HG02943 (cell line): ENCODE results near the gene RIT2.

Experiments
- ATAC-seq: cut with Tn5 transposase; IDR thresholded peaks from one replicate; pipeline ENCODE4 v1.9.1; 2021; ENCODE audit warnings: mild to moderate bottlenecking, low read depth, moderate library complexity; ENCODE audit not compliant: unreplicated experiment

Gene RIT2

DNA sequence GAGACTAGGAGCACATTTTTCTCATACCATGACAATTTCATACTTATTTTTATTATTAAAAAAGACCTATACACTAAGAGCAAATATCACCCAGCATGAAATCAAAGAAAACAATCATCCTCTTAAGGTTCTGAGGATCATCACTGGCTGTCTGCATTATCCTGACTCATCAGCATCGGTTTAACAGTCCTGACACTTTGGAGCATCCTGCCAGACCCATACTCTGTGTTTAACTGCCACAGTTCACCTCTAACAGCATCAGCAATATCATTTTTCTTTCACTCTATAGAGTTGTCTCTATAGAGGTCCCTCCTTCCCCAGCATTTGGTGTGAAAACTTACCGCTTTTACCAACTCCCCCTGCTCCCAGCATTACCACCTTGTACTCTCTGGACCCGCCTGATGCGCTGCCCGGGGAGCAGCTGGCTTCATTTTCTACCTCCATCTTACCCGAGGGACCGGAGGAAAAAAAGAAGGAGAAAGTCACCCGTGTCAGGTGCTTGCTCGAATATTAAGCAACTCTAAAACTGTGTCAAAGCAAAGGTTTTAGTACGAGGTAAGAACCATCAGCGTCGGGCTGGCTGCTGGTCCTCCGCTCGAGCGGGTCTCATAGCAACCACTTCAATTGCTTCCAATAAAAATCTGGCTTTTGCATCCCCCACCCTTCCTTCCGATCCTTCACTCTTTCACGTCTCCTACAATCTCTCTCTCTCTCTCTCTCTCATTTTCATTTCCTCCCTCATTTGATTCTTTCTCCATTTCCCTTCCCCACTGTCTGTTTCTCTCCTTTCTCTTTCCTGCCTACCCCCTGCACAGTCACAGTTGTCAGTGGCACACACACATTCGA lies at the start of gene RIT2:
Gene RIT2 (minus strand): TSS at position 610 of the 846 bp plus-strand sequence.
- ATAC-seq = no peak

DNA sequence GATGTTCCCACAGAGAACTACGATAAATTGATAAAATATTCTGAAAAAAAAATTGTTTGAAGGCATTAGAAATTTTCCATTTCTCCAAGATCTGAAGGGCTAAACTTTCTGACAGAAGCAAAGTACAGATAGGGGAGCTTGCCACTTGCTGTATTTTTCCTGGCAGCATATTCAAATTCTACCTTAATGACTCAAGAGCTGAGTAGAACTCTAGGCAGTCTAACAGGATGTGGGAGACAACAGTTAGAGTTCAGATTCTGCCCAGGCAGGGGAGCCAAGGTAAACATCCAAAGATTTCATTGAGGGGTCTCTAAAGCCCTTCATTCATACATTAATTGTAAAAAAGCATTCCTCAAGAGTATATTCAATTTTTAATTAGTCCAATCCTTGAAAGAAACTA lies 46.0 kb upstream of the RIT2 start:
- ATAC-seq = no peak

DNA sequence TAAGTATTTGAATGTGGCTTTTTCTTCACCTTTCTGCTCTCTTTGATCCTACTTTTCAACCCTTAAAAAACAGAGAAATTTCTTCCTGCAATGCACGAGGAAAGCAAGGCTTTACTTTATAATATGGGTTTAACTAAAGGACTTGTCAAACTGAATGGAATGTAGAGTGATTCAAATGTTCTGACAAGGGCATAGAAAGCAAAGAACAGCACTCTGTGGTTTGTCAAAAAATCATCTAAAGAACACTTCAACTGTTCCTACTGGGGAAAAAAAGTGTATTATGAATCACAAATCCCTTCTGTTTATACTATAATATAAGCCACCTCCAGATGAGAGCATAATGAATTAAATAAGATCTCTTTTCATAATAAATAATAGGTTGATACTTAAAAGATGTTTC lies 45.0 kb upstream of the RIT2 start:
- ATAC-seq = no peak

DNA sequence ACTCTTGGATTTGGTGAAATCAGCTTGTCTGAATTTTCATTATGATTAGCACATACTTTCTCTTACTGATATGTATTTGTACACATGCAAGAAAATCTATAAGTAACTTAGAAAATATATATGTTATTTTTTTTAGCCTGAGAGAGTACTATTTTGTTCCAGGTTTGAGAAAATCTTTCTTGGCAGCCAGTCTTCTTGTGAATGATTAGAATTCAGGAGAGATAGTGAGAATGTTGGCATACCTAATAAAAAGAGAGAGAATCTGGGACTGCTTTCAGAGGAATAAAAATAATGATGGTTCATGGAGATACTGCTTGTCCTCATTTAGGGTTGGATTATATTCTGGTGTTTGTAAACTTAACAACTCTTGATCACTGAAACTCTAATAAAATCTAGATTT lies 44.4 kb upstream of the RIT2 start:
- ATAC-seq = no peak

DNA sequence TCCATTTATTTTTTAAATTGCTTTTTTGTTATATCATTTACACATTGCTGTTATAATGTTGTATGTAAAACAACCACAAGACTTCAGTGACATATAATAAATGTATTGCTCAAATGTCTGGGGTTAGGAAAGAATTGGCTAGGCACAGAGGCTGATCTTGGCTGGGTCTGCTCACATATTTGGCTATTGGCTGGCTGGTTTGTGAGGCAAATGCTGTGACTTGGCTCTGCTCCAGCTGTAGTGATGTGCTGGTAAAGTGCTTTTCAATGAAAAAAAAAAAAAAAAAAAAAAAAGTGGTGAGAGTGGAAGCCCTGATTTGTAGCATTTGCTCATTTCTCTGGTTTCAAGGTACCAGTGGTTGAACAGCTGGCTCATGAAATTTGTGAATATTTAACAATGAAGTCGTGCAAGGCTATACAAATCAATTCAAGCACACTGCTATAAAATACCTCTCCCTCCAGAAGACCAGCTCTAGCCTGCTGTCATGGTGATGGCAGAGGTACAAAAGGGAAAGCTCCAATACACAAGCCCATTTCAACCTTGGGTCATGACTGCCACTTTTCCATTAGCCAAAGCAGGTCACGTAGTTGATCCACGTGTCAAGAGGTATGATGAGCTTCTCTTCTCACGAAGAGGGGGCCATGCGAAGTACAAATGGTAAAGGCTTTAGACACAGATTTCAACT lies 43.7 kb upstream of the RIT2 start:
- no peak for ATAC-seq

DNA sequence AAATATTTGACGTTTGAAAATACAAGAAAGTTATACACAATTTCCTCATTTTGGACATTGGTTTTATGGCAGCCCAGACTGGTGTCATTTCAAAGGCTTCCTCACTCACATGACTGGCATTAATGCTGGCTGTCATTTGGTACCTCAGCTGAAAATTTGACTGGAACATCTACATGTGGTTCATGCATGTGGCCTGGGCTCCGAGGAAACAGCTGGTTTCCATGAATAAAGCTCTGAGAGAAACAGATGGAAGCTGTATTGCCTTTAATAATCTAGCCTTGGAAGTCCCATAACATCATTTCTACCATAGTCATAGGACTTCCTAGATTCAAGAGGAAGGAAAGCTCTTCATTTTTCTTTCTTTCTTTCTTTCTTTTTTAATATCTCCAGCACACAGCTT lies 42.9 kb upstream of the RIT2 start:
- no peak for ATAC-seq

DNA sequence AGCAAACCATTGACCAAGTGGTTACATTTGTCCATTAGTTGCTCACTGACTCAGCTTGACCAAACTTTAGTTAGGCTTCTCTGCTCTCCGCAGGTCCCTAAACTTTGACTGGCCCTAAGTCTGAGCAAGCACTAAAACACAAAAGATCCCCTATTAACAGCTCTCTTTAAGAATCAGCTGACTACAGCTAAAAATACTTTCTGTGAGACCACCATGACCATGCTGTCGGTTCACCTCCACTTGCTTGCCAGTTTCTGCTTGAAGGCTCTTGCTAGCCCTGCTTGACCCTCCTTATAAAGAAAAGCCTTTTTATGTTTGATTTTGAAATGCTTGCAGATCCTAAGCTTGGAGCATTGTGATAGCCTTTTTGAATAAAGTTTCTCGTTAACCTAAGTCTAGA lies 40.4 kb upstream of the RIT2 start:
- ATAC-seq = no peak

DNA sequence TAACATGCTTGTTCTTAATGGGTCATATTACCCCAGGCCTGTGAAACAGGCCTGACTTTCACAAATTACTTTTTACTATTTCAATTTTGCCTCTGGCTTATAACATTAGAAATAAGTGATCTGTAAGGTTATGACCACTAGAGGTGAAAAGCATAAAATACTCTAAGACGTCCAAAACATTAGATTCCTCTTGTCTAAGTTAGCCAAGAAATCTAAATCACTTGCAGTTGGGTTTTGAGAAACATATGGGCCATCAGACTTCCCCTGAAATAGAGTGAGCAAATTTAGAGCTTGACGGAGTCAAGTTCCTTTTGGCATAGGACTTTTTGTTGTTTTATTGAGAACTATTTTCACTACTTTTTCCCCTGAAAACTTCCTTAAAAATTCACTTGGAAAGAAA lies 32.7 kb upstream of the RIT2 start:
- no peak for ATAC-seq

DNA sequence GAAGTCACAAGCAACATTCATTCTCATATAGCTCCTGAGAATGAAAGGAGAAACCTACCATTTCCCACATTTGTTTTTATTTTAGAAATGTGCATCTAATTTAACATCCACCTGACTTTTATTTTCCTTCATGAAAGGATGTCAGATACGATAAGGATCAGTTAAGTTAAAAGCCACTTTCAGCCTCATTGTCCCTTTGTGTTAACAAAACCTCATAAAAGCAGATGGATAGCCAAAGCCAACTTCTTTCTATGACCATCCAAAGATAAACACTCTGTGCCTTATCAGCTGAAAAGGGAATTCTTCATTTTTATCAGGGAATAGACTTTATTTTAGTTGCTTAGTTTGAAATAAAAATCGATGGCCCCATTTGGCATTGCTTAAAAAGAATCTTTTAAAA lies 25.7 kb upstream of the RIT2 start:
- ATAC-seq = no peak

DNA sequence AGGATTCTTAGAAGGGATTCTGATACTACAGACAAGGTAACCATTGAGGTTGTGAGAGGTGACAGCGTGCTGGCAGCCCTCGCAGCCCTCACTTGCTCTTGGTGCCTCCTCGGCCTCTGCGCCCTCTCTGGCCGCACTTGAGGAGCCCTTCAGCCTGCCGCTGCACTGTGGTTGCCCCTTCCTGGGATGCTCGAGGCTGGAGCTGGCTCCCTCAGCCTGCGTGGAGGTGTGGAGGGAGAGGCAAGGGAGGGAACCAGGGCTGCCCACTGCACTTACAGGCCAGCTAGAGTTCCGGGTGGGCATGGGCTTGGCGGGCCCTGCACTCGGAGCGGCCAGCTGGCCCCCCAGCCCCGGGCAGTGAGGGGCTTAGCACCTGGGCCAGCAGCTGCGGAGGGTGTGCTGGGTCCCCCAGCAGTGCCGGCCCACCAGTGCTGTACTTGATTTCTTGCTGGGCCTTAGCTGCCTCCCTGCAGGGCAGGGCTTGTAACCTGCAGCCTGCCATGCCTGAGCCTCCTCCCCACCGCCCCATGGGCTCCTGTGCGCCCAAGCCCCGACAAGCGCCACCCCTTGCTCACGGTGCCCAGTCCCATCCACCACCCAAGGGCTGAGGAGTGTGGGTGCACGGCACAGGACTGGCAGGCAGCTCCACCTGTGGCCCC lies 23.9 kb upstream of the RIT2 start:
- ATAC-seq = no peak

DNA sequence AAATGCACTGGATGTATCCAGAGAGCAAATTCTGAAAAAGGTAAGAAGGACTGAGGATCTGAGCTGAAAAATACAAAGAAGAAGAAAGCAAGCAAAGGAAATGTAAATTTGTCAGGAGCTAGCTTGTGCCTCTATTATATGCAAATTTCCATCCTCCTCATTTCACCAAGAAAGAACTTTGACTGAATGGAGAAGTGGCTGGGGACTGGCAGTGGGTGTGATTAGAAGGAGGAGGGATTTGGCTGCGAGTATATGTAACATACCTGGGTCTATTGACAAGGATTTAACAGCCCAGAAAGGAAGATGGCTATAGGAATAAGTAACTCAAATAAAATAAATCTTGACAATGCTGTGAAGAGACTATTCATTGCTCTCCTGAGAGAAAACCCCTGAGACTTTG lies 19.4 kb upstream of the RIT2 start:
- no peak for ATAC-seq

DNA sequence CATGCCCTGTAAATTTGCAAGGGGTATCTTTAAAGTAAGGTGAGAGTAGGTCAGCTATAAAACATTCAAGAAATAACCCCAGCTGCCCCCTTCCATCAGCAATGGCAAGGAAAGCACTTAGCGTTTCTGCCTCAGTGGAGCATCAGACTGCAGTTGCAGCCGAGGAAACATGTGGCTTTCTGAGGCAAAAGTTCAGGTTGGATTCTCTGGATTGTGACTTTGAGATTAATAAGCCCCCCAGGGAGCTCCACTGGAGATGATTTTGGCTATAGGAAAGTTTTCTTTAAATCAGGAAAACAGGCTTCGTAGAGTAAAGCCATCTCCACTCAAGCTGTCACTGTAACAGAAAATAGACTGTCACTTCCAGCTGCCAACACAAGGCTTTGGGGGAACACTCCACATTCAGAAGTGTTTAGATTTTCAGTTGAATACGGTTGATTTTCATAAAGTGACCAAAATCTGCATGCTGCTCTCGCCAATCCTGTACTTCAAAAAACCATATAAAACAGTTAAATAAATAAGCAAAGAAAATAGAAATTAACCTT lies 15.3 kb upstream of the RIT2 start:
- ATAC-seq = no peak

DNA sequence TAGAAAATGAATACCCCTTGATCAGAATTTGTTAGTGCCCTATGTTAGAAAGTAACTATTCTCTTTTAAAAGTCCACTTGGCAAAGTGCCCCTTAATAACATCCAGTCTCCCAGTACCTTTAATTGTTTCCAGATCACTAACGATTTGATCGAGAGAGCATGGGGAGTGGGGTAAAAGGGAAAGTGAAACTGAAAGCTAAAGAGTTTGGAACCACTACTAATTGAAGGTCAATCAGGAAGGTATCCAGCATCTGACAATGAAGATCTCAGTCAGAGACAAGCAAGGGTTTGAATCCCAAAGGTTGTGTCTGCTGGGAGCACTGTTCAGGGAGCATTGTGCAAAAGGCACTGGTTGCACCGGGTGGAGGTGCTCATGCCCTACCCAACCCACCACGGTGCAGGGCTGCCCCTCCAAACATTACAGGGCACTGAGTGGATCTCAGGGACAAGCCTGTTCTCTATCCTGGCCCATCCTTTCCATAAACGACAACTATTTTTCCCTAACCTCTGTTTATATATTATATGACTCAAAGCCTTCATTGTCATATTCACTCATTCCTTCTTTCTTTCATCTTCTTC lies 14.6 kb upstream of the RIT2 start:
- ATAC-seq = no peak

DNA sequence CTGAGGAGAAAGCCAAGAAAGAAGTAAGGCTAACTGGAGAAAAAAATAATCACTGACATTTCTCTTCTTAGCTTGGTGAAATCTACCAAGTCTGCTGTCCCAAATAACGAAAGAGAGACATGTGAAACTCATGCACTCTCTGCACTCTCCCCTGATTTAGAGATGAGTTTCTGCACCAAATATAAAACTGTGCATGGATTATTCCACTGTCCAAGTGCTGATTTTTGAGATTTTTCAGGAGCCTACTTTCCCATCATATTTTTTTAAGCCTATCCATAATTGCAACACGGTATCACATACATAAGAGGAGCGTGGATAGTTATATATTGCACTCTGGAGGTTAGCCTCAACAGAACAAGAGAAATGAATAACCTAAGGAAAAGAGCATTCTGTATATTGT lies 10.0 kb upstream of the RIT2 start:
- ATAC-seq = no peak

DNA sequence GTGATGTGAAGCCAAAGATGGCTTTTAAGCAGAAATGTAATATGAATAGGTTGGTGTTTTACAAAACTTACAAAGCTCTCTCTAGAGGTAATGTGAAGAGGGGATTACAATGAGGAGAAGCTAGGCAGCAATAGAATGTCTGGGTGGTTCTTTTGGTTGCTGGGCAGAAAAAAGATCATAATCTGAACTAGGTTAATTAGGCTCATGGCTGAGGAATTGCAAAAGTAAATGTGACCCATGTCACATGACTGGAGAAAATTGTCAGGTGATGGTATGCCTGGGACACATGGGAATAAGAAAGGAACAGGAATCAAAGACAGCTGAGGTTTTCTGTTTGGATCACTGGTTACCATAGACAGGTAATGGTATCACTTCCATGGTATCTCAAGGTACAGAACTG lies 7.5 kb upstream of the RIT2 start:
- ATAC-seq = no peak

DNA sequence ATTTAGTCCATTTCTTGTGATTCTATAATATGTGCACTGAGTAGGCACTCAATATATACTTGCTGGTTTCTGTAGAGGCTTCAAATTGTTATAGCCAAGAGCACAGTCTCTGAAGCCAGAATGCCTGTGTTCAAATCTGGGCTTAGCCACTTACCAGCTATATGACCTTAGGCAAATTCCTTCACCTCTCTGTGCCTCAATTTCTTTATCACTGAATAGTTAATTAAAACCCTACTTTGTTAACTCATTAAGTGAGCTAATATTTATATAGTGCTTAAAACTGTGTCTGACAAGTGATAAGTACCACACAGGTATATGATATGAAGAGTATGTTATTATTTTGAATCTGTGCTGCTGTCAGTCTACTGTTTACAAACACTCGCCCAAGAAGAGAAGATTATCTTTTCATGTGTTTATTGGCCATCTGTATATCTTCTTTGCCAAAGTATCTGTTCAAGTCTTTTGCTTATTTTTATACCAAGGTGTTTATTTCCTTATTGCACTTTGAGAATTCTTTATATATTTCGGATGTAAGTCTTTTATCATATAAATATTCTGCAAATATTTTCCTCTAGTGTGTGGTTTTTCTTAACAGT lies 1.3 kb upstream of the RIT2 start:
- no peak for ATAC-seq

DNA sequence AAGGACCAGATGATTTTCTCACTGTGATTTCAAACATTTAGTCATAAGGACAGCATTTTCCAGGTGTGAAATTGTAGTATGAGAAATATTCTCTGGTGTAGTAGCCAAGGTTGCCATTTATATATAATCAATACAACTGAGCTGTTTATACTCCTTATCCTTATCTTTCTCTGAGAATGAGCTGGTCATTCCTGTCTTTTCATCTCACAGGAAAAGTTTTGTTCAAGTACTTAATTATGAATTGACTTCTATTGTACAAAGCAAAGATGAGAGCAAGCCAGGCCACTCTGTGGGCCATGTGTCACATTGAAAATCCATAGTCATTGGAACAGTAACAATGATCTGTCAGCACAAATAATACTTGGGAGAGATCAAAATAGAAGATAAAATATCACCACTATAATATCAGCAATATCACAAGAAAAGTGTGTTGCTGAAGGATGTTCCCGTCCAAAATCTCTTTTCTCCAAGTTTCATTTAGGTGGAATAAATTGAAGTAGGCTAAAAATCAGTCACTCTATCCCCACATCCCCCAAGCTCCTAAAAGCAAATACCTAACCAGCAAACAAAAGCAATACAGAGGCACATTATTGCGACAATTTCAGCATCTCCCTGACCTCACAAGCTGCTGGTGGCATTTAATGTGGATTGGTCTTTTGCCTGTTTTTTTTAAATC lies 2.1 kb downstream of the RIT2 start:
- ATAC-seq = no peak

DNA sequence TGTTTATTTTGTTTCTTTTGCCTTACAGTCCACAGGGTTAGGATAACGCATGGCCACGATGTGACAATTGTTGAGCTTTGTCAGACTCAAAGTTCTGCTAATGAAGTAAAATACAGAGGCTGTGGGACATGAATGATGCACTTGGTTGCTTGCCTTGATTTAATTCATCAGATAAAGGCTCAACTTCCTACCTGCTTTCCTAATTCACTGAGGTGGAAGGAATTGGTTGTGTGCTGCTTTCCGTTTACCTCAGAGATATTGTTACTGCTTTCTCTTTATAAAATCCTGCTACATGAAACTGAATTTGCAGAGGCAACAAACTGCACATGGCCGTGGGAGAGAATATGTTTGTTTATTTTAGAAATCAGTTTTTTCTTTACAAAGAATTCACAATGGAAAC lies 6.6 kb downstream of the RIT2 start:
- ATAC-seq = no peak

DNA sequence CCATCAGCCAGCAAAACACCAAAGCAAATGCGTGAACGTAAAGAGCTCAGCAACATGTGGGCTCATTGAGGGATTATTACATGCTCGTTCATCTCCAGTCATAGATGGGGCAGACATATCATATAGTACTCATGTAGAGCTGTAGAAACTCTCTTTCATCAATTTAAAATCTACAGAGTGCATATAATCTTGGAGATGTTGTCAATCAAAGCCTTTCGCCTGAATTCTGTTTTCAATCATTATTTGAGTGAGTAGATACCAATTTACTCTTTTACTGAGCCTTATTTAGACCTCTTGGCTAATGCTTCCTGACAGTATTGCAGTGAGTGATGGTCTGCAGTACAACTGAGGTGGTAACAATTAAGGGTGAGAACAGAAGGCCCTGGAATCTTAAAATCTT lies 7.0 kb downstream of the RIT2 start:
- no peak for ATAC-seq

DNA sequence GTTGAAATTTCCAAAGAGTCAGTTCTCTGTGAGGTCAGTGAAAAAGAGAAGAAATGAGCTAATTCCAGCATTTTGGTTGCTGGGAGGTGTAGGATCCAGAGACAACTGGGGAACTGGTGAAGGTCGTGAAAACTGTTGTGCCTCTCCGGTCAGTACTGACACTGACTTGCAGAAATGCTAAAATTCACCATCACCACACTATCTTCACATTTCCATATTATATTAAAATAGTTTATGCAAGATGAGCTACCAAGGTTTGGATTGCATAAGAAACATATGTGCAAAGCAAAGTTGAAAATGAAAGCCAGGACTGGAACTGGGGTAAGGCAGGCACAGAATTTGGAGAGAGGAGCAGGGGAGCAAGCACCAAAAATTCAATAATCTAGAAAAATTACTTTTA lies 21.8 kb downstream of the RIT2 start:
- no peak for ATAC-seq
